Activated CD8-positive, alpha-beta T cell treated with anti-CD3 and anti-CD28 coated beads, Interleukin-2, amount 10 ng/mL, durations not matched to agents 7 days and 5 days (primary cell): ENCODE data around the gene LCP1. TPM values are rescaled to one million over a fixed set of nuclear protein-coding genes. Genes with fewer than 3 reads are reported as not detected.

ENCODE experiments used
- ATAC-seq: fragments of 150-1000 bp; cut with Tn5 transposase; one replicate; pipeline ENCODE4 v1.10.0; 2021; ENCODE audit warnings: moderate library complexity
- CTCF ChIA-PET: fragments of 350-600 bp; sonication (Branson Sonifier 250); formaldehyde crosslinking; loops from one replicate; lab custom pipeline; 2021; ENCODE audit warnings: antibody characterized with exemption; lab: Charles Lee
- POLR2A ChIA-PET: fragments of 350-600 bp; sonication (Branson Sonifier 250); formaldehyde crosslinking; loops from one replicate; lab custom pipeline; 2021; ENCODE audit warnings: antibody characterized with exemption; lab: Charles Lee
- DNase-seq: peaks from one replicate; pipeline ENCODE4 v3.0.0-alpha.2; 2020
- H3K27ac Mint-ChIP-seq: one replicate; pipeline ENCODE4 v1.8.0; 2021; ENCODE audit warnings: mild to moderate bottlenecking, mixed read lengths
- H3K27me3 Mint-ChIP-seq: one replicate; pipeline ENCODE4 v1.8.0; 2021; ENCODE audit warnings: low read depth, mixed read lengths
- H3K36me3 Mint-ChIP-seq: one replicate; pipeline ENCODE4 v1.8.0; 2021; ENCODE audit warnings: low read depth, mixed read lengths
- H3K4me1 Mint-ChIP-seq: one replicate; pipeline ENCODE4 v1.8.0; 2021; ENCODE audit warnings: low read depth, mixed read lengths
- H3K4me3 Mint-ChIP-seq: one replicate; pipeline ENCODE4 v1.8.0; 2021; ENCODE audit warnings: mild to moderate bottlenecking, mixed read lengths
- H3K9me3 Mint-ChIP-seq: one replicate; pipeline ENCODE4 v1.8.0; 2022; ENCODE audit warnings: mixed read lengths; ENCODE audit not compliant: insufficient read depth
- total RNA-seq, 2 experiments: library from RNA; stranded (reverse); gene quantifications; one replicate each; pipeline ENCODE4 v1.2.3, GENCODE V29; 2021

LCP1 gene
- total RNA-seq, 2 experiments from 2014 or later = 1,296 to 1,321 TPM

DNA sequence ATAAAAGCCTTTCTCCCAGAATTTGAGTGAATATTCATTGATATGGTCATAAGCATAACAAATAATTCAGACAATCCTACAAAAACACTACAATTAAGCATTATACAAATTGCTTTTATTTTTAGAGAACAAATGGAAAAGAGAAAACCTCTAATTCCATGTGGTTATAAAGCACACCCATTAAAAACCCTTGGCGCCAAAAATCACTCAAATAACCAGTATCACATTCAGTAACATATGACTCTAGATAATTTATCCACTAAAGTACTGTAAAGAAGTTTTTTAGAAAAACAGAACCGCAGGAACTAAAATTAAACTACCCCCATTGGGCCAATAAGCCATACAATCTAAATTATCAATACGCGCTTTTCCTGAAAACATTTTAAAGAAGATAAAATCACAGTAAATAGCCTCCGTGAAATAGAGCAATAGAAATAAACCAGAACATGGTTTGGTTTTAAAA lies 569 bp downstream of the LCP1 start:
- ChIA-PET POLR2A (interaction anchor here (0.9 to 5.5 kb wide), 10 partner anchors 12 to 371 kb away, joined by 3 to 172 read pairs (median 10); partner anchors contain the start of gene LRRC63), CTCF (interaction anchor here (1.2 to 3.7 kb wide), 6 partner anchors 19 to 140 kb away, joined by 3 to 37 read pairs (median 8); partner anchors contain the start of gene LRRC63)
- no peak for DNase-seq
- H3K4me3 Mint-ChIP-seq = peak overlapping the region; percentile 90
- peaks cover 45% of the 10 kb centered on the region for H3K36me3 Mint-ChIP-seq
- no peaks in the 10 kb centered on the region for H3K27me3 Mint-ChIP-seq
- ATAC-seq = no peak
- peaks cover 46% of the 10 kb centered on the region for H3K4me1 Mint-ChIP-seq
- peak overlapping the region; percentile 98 for H3K27ac Mint-ChIP-seq
- H3K9me3 Mint-ChIP-seq = no peaks in the 10 kb centered on the region

- CTCF ChIA-PET = interaction anchor here (1.2 to 3.7 kb wide), 6 partner anchors 11 to 142 kb away, joined by 3 to 37 read pairs (median 8); no protein-coding TSS in a partner anchor
- H3K27me3 Mint-ChIP-seq = no peaks in the 10 kb centered on the region
- H3K9me3 Mint-ChIP-seq = no peaks in the 10 kb centered on the region
- DNase-seq (no peak), ATAC-seq (no peak)
- H3K4me3 Mint-ChIP-seq = peak overlapping the region; percentile 90
- peak overlapping the region; percentile 98 for H3K27ac Mint-ChIP-seq
- POLR2A ChIA-PET = interaction anchor here (0.6 to 5.5 kb wide), 6 partner anchors 11 to 134 kb away, joined by 3 to 172 read pairs (median 6); no protein-coding TSS in a partner anchor
- peaks cover 52% of the 10 kb centered on the region for H3K4me1 Mint-ChIP-seq
- peaks cover 55% of the 10 kb centered on the region for H3K36me3 Mint-ChIP-seq
These were observed 1.8 kb downstream of the LCP1 start for GRCh38 chr13:46179969-46180763.

- peak overlapping the region; percentile 98 for H3K27ac Mint-ChIP-seq
- DNase-seq = peak; percentile 92
- no peaks in the 10 kb centered on the region for H3K27me3 Mint-ChIP-seq
- ATAC-seq = no peak
- peaks cover 52% of the 10 kb centered on the region for H3K4me1 Mint-ChIP-seq
- CTCF ChIA-PET = interaction anchor here (1.2 to 3.7 kb wide), 6 partner anchors 10 to 142 kb away, joined by 5 to 37 read pairs (median 8); no protein-coding TSS in a partner anchor
- H3K36me3 Mint-ChIP-seq = peaks cover 62% of the 10 kb centered on the region
- no peaks in the 10 kb centered on the region for H3K9me3 Mint-ChIP-seq
- POLR2A ChIA-PET = interaction anchor here (0.9 to 5.5 kb wide), 6 partner anchors 10 to 116 kb away, joined by 3 to 172 read pairs (median 6); no protein-coding TSS in a partner anchor
- peak overlapping the region; percentile 90 for H3K4me3 Mint-ChIP-seq
These were observed 2.5 kb downstream of the LCP1 start for GRCh38 chr13:46179491-46179908.

GRCh38 chr13:46178821-46179220 lies 3.2 kb downstream of the LCP1 start:
- peaks cover 67% of the 10 kb centered on the region for H3K36me3 Mint-ChIP-seq

GRCh38 chr13:46178143-46178542 lies 3.8 kb downstream of the LCP1 start:
- Mint-ChIP-seq H3K4me1 (peaks cover 51% of the 10 kb centered on the region), H3K27me3 (no peaks in the 10 kb centered on the region), H3K4me3 (peak overlapping the region; percentile 90), H3K27ac (peak overlapping the region; percentile 83), H3K9me3 (no peaks in the 10 kb centered on the region), H3K36me3 (peaks cover 74% of the 10 kb centered on the region)
- ChIA-PET POLR2A (interaction anchor here (2.7 kb wide), 1 partner anchor 11 kb away, joined by 19 read pairs; no protein-coding TSS in a partner anchor), CTCF (interaction anchor here (2.7 to 3.7 kb wide), 2 partner anchors 10 to 17 kb away, joined by 21 to 37 read pairs; no protein-coding TSS in a partner anchor)
- ATAC-seq (no peak), DNase-seq (no peak)

More at GRCh38 chr13:46178821-46179220, 3.2 kb downstream of the LCP1 start:
- ATAC-seq (no peak), DNase-seq (no peak)
- ChIA-PET POLR2A (interaction anchor here (0.7 to 5.5 kb wide), 7 partner anchors 9 to 117 kb away, joined by 3 to 172 read pairs (median 5); no protein-coding TSS in a partner anchor), CTCF (interaction anchor here (1.2 to 3.7 kb wide), 6 partner anchors 9 to 143 kb away, joined by 5 to 37 read pairs (median 8); no protein-coding TSS in a partner anchor)
- peak overlapping the region; percentile 98 for H3K27ac Mint-ChIP-seq
- H3K4me3 Mint-ChIP-seq = peak overlapping the region; percentile 90
- no peaks in the 10 kb centered on the region for H3K9me3 Mint-ChIP-seq
- H3K27me3 Mint-ChIP-seq = no peaks in the 10 kb centered on the region
- H3K4me1 Mint-ChIP-seq = peaks cover 51% of the 10 kb centered on the region

DNA sequence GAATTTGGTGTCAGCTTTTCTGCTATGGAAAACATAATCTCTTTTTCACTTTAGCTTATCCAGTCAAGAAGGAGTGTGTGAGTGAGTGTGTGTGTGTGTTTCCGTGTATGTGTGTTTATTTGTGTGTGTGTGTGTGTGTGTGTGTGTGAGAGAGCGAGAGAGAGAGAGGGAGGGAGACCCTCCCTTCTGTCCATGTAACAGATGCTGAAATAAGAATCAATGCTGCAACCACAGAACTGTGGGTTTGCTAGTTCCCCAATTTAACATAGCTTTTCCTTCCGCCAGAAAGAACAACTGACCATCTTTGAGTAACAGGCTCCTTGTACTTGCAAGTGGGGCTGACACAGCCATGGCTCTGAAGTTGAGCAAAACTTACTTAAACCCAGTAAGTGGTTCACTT lies 5.2 kb downstream of the LCP1 start:
- H3K9me3 Mint-ChIP-seq = no peaks in the 10 kb centered on the region
- H3K36me3 Mint-ChIP-seq = peaks cover 85% of the 10 kb centered on the region
- H3K4me3 Mint-ChIP-seq = peak overlapping the region; percentile 90
- ATAC-seq (no peak), DNase-seq (peak; percentile 56)
- POLR2A ChIA-PET = interaction anchor here (0.6 to 2.7 kb wide), 8 partner anchors 9 to 230 kb away, joined by 3 to 19 read pairs (median 4); partner anchors contain the start of gene LRRC63
- peak overlapping the region; percentile 83 for H3K27ac Mint-ChIP-seq
- CTCF ChIA-PET = interaction anchor here (0.6 to 10.9 kb wide), 8 partner anchors 8 to 119 kb away, joined by 3 to 161 read pairs (median 4); no protein-coding TSS in a partner anchor
- H3K27me3 Mint-ChIP-seq = no peaks in the 10 kb centered on the region
- peaks cover 54% of the 10 kb centered on the region for H3K4me1 Mint-ChIP-seq

DNA sequence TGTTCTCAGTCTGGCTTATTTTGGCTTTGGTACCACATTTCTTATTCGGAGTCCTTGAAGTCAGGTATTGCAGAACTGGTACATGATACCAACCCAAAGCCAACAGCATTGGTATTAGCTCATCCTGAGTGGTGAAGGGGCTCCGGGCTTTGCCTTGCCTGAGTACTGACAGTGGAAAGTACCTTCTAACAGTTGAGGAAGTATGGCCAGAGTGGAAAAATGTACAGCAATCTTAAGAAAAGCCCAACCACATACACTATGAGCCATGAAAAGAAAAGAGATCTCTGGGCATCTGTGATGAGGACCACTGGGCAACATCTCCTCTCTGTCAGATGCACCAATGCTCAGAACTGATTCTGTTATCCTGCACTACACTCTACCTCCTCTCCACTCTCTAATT lies 8.3 kb downstream of the LCP1 start:
- Mint-ChIP-seq H3K9me3 (no peaks in the 10 kb centered on the region), H3K27ac (peak overlapping the region; percentile 91), H3K27me3 (no peaks in the 10 kb centered on the region), H3K4me1 (peaks cover 85% of the 10 kb centered on the region), H3K4me3 (peak overlapping the region; percentile 74), H3K36me3 (peaks cover 90% of the 10 kb centered on the region)
- DNase-seq (no peak), ATAC-seq (peak; percentile 16)
- ChIA-PET POLR2A (interaction anchor here (0.6 to 10.4 kb wide), 8 partner anchors 8 to 232 kb away, joined by 3 to 172 read pairs (median 4); partner anchors contain the start of gene LCP1), CTCF (interaction anchor here (0.7 to 10.9 kb wide), 8 partner anchors 9 to 148 kb away, joined by 3 to 161 read pairs (median 4); partner anchors contain the start of genes LCP1 and LRRC63)

DNA sequence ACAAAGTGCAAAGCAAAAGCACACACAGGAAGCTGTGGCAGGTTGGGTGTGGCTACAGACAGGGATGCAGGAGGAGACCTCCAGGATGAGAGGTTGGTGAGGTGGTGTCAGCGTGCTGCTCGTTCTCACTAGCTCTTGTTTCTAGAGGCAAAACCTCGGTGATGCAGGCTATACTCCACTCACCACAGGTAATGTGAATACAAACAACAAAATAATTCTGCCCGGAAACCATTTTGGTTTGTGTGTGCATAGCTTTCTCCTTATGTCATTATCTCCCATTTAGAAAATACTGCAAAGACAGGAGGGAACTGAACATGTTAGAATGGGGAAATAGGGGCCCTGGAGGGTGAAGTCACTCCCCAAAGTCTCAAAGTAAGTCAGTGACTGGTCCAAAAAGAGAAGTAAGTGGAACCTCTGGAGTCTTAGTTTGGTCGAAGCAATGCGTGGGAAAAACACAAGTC lies 9.4 kb downstream of the LCP1 start:
- POLR2A ChIA-PET = interaction anchor here (0.6 to 10.4 kb wide), 12 partner anchors 9 to 141 kb away, joined by 3 to 172 read pairs (median 4); partner anchors contain the start of gene LCP1
- ATAC-seq = peak; percentile 70
- Mint-ChIP-seq H3K4me1 (peaks cover 92% of the 10 kb centered on the region), H3K9me3 (no peaks in the 10 kb centered on the region), H3K27ac (peak overlapping the region; percentile 91), H3K4me3 (peak overlapping the region; percentile 74), H3K27me3 (no peaks in the 10 kb centered on the region), H3K36me3 (peaks cover 89% of the 10 kb centered on the region)
- CTCF ChIA-PET = interaction anchor here (0.8 to 10.9 kb wide), 10 partner anchors 10 to 149 kb away, joined by 3 to 161 read pairs (median 7); partner anchors contain the start of gene LCP1
- DNase-seq = peak; percentile 89

GRCh38 chr13:46171739-46172138 lies 10.2 kb downstream of the LCP1 start:
- ATAC-seq = no peak
- peak overlapping the region; percentile 91 for H3K27ac Mint-ChIP-seq
- POLR2A ChIA-PET = interaction anchor here (1.2 to 10.4 kb wide), 8 partner anchors 9 to 120 kb away, joined by 3 to 172 read pairs (median 4); partner anchors contain the start of gene LCP1
- peaks cover 89% of the 10 kb centered on the region for H3K36me3 Mint-ChIP-seq
- peaks cover 96% of the 10 kb centered on the region for H3K4me1 Mint-ChIP-seq
- peak overlapping the region; percentile 74 for H3K4me3 Mint-ChIP-seq
- CTCF ChIA-PET = interaction anchor here (0.8 to 10.9 kb wide), 10 partner anchors 11 to 157 kb away, joined by 3 to 161 read pairs (median 7); partner anchors contain the start of gene LCP1
- no peaks in the 10 kb centered on the region for H3K9me3 Mint-ChIP-seq
- no peak for DNase-seq
- H3K27me3 Mint-ChIP-seq = no peaks in the 10 kb centered on the region

DNA sequence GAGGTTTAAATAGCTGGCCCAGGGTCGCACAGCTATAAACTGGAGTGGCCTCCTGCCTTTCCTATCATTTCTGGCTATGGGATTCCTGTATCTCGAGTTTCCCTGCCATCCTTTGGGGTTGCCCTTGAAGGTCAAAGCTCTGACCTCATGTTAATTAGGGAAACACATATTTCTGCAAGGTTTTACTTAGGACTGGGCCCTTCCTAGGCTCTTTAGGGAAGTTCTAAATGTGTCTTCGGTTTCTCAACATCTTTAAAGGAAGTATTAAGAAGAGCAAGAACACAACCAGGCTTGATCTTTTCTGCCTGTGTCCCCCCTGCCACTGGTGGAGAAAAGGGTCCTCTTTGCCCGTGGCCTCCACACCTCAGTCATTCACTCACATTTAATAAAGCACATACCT lies 10.8 kb downstream of the LCP1 start:
- no peaks in the 10 kb centered on the region for H3K9me3 Mint-ChIP-seq
- H3K36me3 Mint-ChIP-seq = peaks cover 88% of the 10 kb centered on the region
- H3K4me1 Mint-ChIP-seq = peaks cover 96% of the 10 kb centered on the region
- ChIA-PET CTCF (interaction anchor here (0.6 to 10.9 kb wide), 13 partner anchors 8 to 158 kb away, joined by 3 to 161 read pairs (median 5); partner anchors contain the start of gene LCP1), POLR2A (interaction anchor here (1.3 to 10.4 kb wide), 4 partner anchors 10 to 40 kb away, joined by 3 to 172 read pairs (median 9); partner anchors contain the start of gene LCP1)
- peak overlapping the region; percentile 91 for H3K27ac Mint-ChIP-seq
- ATAC-seq (no peak), DNase-seq (no peak)
- peak overlapping the region; percentile 74 for H3K4me3 Mint-ChIP-seq
- no peaks in the 10 kb centered on the region for H3K27me3 Mint-ChIP-seq
